ENCODE data around the gene TRIM71. TPM values are rescaled to one million over a fixed set of nuclear protein-coding genes. Genes with fewer than 3 reads are reported as not detected.
"Not testable (repeated sequence)": the region's sequence is repeated elsewhere in the genome, so short reads cannot be mapped to it uniquely, and the experiment has no call there.

The TRIM71 gene
- 75.5 TPM for polyA plus RNA-seq (2013, experiment 1 of 4)
- polyA plus RNA-seq (2013, experiment 2 of 4), result 94.6 TPM
- polyA plus RNA-seq (2013, experiment 3 of 4), result 44.5 TPM
- polyA plus RNA-seq (2013, experiment 4 of 4), result 48.2 TPM

GRCh38 chr3:32817558-32818228 is at the start of gene TRIM71:
TRIM71 (plus strand) TSS chr3:32817997; CDS start chr3:32818081, 84 bp downstream.
- H3K4me1 ChIP-seq (ENCODE audit: control insufficient read depth, insufficient read depth, low read length), result peaks cover 15% of the 10 kb centered on the region
- peak within 1 kb of the TSS; percentile 99 for H3K27ac ChIP-seq (ENCODE audit: insufficient read depth, low read depth, low read length, poor library complexity, severe bottlenecking)

DNA sequence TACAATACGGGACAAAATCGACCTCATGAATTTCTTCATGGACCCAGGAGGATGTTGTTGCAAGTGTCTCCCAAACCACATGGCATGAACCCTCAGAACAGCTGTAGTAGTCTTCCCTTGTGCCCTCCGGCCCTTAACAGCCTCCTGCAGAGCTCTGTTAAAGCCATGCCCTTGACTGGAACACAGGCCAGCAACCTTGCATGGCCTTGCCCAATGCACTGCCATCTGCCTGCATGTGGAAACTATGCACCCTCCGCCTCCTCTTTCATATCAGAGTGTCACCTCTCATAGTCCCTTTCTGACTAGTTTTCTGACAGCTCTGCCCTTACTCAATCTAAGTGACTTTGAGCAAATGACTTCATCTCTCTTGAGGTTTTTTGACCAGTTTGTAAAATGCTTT is 39.4 kb upstream of the TRIM71 start:
- H3K4me1 ChIP-seq (ENCODE audit: control insufficient read depth, insufficient read depth, low read length), result peaks cover 14% of the 10 kb centered on the region
- H3K27me3 ChIP-seq (ENCODE audit: control insufficient read depth, insufficient read depth, low read length, poor library complexity, severe bottlenecking), result peaks cover 10% of the 10 kb centered on the region
- H3K27ac ChIP-seq (ENCODE audit: insufficient read depth, low read depth, low read length, poor library complexity, severe bottlenecking), result no peak overlapping the region
- no peaks in the 10 kb centered on the region for H3K9me3 ChIP-seq (ENCODE audit: control insufficient read depth, low read length)
- H3K4me3 ChIP-seq (ENCODE audit: insufficient read depth, low read depth, low read length), result no peak overlapping the region
- WGBS, 2 experiments, result 90 to 92% methylated on average over 4 of the region's 4 CpGs
- H3K36me3 ChIP-seq (ENCODE audit: control insufficient read depth, insufficient read depth, low read length), result peaks cover 8% of the 10 kb centered on the region

More at GRCh38 chr3:32817558-32818228, at the start of gene TRIM71:
- Histone ChIP-seq H3K4me3 (ENCODE audit: insufficient read depth, low read depth, low read length) (peak within 1 kb of the TSS; percentile 67), H3K9me3 (ENCODE audit: control insufficient read depth, low read length) (no peaks in the 10 kb centered on the region), H3K27me3 (ENCODE audit: control insufficient read depth, insufficient read depth, low read length, poor library complexity, severe bottlenecking) (no peaks in the 10 kb centered on the region), H3K36me3 (ENCODE audit: control insufficient read depth, insufficient read depth, low read length) (peaks cover 5% of the 10 kb centered on the region)
- 0% methylated on average over 59 of the region's 59 CpGs for WGBS, 2 experiments

GRCh38 chr3:32780071-32780734 is 37.6 kb upstream of the TRIM71 start:
- Histone ChIP-seq H3K36me3 (ENCODE audit: control insufficient read depth, insufficient read depth, low read length) (no peaks in the 10 kb centered on the region), H3K27me3 (ENCODE audit: control insufficient read depth, insufficient read depth, low read length, poor library complexity, severe bottlenecking) (peaks cover 10% of the 10 kb centered on the region), H3K4me1 (ENCODE audit: control insufficient read depth, insufficient read depth, low read length) (peaks cover 14% of the 10 kb centered on the region), H3K4me3 (ENCODE audit: insufficient read depth, low read depth, low read length) (peak overlapping the region; percentile 16), H3K27ac (ENCODE audit: insufficient read depth, low read depth, low read length, poor library complexity, severe bottlenecking) (peak overlapping the region; percentile 97), H3K9me3 (ENCODE audit: control insufficient read depth, low read length) (no peaks in the 10 kb centered on the region)
- 10% methylated on average over 10 of the region's 10 CpGs for WGBS, 2 experiments

DNA sequence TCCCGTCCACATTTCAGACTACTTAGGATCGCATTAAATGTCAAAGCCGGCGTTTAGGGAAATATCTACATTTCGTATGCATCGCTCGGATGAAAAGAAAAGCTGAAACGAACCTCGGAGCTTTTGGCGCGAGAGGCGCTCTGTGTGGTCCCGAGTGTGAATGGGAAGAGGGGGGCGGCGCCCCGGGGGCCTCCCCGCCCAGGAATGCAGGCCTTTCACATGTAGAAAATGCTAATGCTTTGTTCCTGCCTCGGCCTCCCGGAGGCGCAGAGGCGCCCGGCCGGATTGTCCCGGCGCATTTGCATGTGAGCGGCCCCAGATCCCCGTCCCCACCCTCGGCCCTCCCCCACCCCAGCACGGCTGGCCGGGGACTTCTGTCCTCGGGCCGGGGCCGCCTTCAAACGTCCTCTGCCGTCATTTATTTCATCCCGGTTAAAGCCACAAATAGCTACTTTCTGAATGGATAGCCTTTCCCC is 37.0 kb upstream of the TRIM71 start:
- Histone ChIP-seq H3K4me1 (ENCODE audit: control insufficient read depth, insufficient read depth, low read length) (peaks cover 14% of the 10 kb centered on the region), H3K27me3 (ENCODE audit: control insufficient read depth, insufficient read depth, low read length, poor library complexity, severe bottlenecking) (peaks cover 10% of the 10 kb centered on the region), H3K36me3 (ENCODE audit: control insufficient read depth, insufficient read depth, low read length) (no peaks in the 10 kb centered on the region), H3K9me3 (ENCODE audit: control insufficient read depth, low read length) (no peaks in the 10 kb centered on the region), H3K4me3 (ENCODE audit: insufficient read depth, low read depth, low read length) (peak overlapping the region; percentile 57), H3K27ac (ENCODE audit: insufficient read depth, low read depth, low read length, poor library complexity, severe bottlenecking) (peak overlapping the region; percentile 97)
- WGBS, 2 experiments, result 0 to 1% methylated on average over 36 of the region's 36 CpGs

DNA sequence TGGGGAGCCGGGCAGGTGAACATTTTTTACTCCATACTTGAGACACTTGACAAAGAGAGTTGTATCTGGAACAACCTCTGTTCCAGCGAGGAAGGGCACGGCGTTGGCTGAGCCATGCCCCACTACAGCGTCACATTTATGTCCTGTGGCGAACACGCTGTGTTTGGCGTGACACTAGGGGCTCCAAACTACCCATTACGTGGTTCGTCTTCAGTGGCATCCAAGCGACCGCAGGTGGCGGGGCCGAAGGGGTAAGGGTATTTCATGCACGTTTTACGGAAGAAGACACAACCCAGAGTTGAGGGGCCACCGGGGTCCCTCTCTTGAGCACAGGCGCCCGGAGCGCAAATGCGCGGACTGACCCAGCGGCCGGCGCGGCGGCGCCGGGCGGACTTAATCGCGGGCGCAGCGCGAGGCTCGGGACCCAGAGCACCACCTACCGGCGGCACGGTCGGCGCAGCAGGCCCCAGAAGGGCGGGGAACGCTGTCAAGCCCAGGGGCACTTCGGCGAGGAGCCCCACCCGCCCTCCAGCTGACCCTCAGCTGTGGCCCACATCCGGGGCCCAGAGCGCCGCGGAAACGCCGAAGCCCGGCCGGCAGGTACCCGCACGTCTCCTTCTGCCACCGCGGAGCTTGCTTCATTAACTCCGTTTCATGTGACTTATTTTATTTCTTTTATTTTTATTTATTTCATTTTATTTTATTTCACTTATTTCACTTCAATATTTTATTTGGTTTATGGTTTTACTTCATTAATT is 36.4 kb upstream of the TRIM71 start:
- 0% methylated on average over 56 to 59 of the region's 59 CpGs for WGBS, 2 experiments

DNA sequence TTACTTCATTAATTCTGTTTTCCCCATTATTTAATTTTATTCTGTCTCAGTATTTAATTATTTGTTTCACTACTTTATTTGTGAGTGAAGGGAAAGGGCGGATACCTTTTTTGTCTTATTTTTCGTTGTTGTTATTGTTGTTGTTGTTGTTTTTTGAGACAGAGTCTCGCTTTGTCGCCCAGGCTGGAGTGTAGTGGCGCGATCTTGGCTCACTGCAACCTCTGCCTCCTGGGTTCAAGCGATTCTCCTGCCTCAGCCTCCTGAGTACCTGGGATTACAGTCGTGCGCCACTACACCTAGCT is 35.9 kb upstream of the TRIM71 start:
- not testable (repeated sequence) for H3K4me3 ChIP-seq (ENCODE audit: insufficient read depth, low read depth, low read length); H3K36me3 ChIP-seq (ENCODE audit: control insufficient read depth, insufficient read depth, low read length); H3K27ac ChIP-seq (ENCODE audit: insufficient read depth, low read depth, low read length, poor library complexity, severe bottlenecking); H3K9me3 ChIP-seq (ENCODE audit: control insufficient read depth, low read length)
- WGBS, 2 experiments, result 75 to 81% methylated on average over 9 of the region's 9 CpGs
- Histone ChIP-seq H3K27me3 (ENCODE audit: control insufficient read depth, insufficient read depth, low read length, poor library complexity, severe bottlenecking) (peaks cover 10% of the 10 kb centered on the region), H3K4me1 (ENCODE audit: control insufficient read depth, insufficient read depth, low read length) (peaks cover 14% of the 10 kb centered on the region)

More for the DNA sequence above, 36.4 kb upstream of the TRIM71 start:
- Histone ChIP-seq H3K36me3 (ENCODE audit: control insufficient read depth, insufficient read depth, low read length) (no peaks in the 10 kb centered on the region), H3K27me3 (ENCODE audit: control insufficient read depth, insufficient read depth, low read length, poor library complexity, severe bottlenecking) (peaks cover 10% of the 10 kb centered on the region), H3K4me1 (ENCODE audit: control insufficient read depth, insufficient read depth, low read length) (peaks cover 14% of the 10 kb centered on the region), H3K4me3 (ENCODE audit: insufficient read depth, low read depth, low read length) (peak overlapping the region; percentile 57), H3K9me3 (ENCODE audit: control insufficient read depth, low read length) (no peaks in the 10 kb centered on the region), H3K27ac (ENCODE audit: insufficient read depth, low read depth, low read length, poor library complexity, severe bottlenecking) (peak overlapping the region; percentile 97)

DNA sequence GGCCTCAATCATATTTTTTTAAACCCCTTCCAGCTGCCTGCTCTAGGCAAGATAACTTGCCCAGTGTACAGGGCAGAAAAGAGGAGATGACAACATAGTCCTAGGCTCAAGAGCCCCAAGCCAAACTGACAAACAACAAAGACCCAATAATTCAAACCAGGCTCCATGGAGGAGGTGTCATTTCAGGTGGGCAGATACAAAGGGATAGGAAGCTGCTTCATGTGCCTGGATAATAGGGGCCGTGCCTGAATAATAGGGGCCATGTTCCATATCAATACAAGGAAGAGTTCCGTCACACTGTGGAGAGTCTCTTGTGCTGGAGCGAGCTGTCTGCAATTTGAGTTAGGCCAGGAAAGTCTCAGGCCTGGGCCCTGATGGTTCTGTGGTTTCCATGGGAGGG is 35.4 kb upstream of the TRIM71 start:
- H3K4me3 ChIP-seq (ENCODE audit: insufficient read depth, low read depth, low read length), result no peak overlapping the region
- peaks cover 10% of the 10 kb centered on the region for H3K27me3 ChIP-seq (ENCODE audit: control insufficient read depth, insufficient read depth, low read length, poor library complexity, severe bottlenecking)
- no peaks in the 10 kb centered on the region for H3K9me3 ChIP-seq (ENCODE audit: control insufficient read depth, low read length)
- no peak overlapping the region for H3K27ac ChIP-seq (ENCODE audit: insufficient read depth, low read depth, low read length, poor library complexity, severe bottlenecking)
- WGBS, 2 experiments, result 63 to 76% methylated on average over 3 of the region's 3 CpGs
- peaks cover 14% of the 10 kb centered on the region for H3K4me1 ChIP-seq (ENCODE audit: control insufficient read depth, insufficient read depth, low read length)
- no peaks in the 10 kb centered on the region for H3K36me3 ChIP-seq (ENCODE audit: control insufficient read depth, insufficient read depth, low read length)

- Histone ChIP-seq H3K36me3 (ENCODE audit: control insufficient read depth, insufficient read depth, low read length) (no peaks in the 10 kb centered on the region), H3K27me3 (ENCODE audit: control insufficient read depth, insufficient read depth, low read length, poor library complexity, severe bottlenecking) (no peaks in the 10 kb centered on the region), H3K4me3 (ENCODE audit: insufficient read depth, low read depth, low read length) (no peak overlapping the region), H3K4me1 (ENCODE audit: control insufficient read depth, insufficient read depth, low read length) (no peaks in the 10 kb centered on the region), H3K9me3 (ENCODE audit: control insufficient read depth, low read length) (no peaks in the 10 kb centered on the region), H3K27ac (ENCODE audit: insufficient read depth, low read depth, low read length, poor library complexity, severe bottlenecking) (no peak overlapping the region)
- 81 to 83% methylated on average over 3 of the region's 3 CpGs for WGBS, 2 experiments
Measured at GRCh38 chr3:32791833-32792232, 26.0 kb upstream of the TRIM71 start.

DNA sequence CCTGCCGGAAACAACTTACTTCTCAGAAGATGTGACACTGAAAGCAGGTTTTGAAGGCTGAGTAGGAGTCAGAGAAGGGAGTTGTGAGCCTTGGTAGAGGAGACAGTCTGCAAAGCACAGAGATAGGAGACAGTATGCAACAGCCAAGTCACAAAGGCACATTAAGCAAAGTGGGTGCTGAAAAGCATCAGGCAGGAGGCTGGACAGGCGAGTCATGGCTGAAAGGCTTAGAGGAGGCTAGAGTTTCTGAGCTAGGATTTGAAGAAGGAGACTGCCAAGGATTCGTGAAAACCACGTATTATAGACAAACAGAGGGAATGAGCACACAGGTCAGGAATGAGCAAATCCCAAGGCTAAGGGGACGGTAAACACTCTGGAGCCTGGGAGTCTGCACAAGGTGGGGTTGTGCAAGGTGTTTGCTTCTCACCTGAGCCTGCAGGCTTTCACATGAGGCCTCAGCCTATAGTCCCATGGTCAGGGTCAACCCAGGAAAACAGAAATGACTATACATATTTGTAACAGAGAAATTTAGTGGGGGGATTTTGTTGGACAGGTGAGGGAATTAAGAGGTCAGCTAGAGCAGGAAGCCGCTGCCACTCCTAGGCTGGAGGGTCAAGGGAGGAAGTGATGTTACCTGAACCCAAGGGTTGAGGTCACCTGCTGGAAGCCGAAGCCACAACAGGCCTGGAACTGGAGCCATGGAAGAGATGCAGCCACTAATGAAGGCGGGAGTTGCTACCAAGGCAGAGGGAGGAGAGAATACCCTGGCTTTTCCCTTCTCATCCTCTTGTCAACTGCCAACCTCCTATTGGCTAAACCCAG is 23.1 kb upstream of the TRIM71 start:
- Histone ChIP-seq H3K4me1 (ENCODE audit: control insufficient read depth, insufficient read depth, low read length) (no peaks in the 10 kb centered on the region), H3K27me3 (ENCODE audit: control insufficient read depth, insufficient read depth, low read length, poor library complexity, severe bottlenecking) (no peaks in the 10 kb centered on the region), H3K36me3 (ENCODE audit: control insufficient read depth, insufficient read depth, low read length) (no peaks in the 10 kb centered on the region), H3K27ac (ENCODE audit: insufficient read depth, low read depth, low read length, poor library complexity, severe bottlenecking) (no peak overlapping the region), H3K4me3 (ENCODE audit: insufficient read depth, low read depth, low read length) (no peak overlapping the region), H3K9me3 (ENCODE audit: control insufficient read depth, low read length) (no peaks in the 10 kb centered on the region)
- 89 to 94% methylated on average over 8 of the region's 8 CpGs for WGBS, 2 experiments

All from ectodermal cell (in vitro differentiated cells).